HG03039 (cell line): ENCODE data around the gene CHCT1.

ENCODE experiments used
- ATAC-seq: cut with Tn5 transposase; IDR thresholded peaks from one replicate; pipeline ENCODE4 v1.9.1; 2021; ENCODE audit warnings: mild to moderate bottlenecking, moderate library complexity; ENCODE audit not compliant: unreplicated experiment

Gene CHCT1

GRCh38 chr17:60439501-60439900 lies 17.2 kb downstream of the CHCT1 start:
- ATAC-seq, result no peak

GRCh38 chr17:60442271-60443173 lies 20.2 kb downstream of the CHCT1 start:
- no peak for ATAC-seq

DNA sequence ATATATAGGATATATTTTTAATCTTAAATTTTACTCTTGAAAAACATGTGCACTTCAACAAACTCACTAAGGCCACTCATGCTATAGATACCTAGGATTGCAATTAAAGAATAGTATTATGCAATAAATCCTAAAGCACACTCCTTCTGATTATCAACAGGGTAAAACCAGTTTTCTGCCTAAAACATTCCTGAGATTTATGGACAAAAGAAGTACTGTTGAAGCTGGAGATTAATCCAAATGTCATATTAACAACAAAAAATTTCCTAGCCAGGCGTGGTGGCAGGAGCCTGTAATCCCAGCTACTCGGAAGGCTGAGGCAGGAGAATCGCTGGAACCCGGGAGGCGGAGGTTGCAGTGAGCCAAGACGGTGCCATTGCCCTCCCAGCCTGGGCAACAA lies 21.4 kb downstream of the CHCT1 start:
- no peak for ATAC-seq

- no peak for ATAC-seq
These were observed 22.9 kb downstream of the CHCT1 start for GRCh38 chr17:60445144-60445543.

- no peak for ATAC-seq
These were observed 25.1 kb downstream of the CHCT1 start for GRCh38 chr17:60447375-60447774.

DNA sequence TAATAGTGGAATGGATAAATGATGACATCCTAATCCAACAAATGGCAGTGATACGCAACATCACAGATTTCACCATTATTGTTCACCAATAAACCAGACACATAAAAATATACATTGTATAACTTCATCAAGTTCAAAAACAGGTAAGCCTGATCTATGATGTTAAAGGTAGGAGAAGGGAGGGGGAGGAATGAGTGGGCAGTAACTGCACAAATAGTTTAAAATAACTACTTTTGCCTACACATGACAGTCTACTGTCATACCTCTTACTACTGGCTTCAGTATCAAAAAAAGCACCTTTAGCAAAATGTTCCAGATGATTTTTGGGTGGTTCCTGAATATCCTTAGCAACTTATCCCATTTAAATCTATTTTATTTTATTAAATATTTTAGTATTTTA lies 28.8 kb downstream of the CHCT1 start:
- no peak for ATAC-seq

- ATAC-seq, result no peak
These were observed 29.7 kb downstream of the CHCT1 start for GRCh38 chr17:60451965-60452364.

DNA sequence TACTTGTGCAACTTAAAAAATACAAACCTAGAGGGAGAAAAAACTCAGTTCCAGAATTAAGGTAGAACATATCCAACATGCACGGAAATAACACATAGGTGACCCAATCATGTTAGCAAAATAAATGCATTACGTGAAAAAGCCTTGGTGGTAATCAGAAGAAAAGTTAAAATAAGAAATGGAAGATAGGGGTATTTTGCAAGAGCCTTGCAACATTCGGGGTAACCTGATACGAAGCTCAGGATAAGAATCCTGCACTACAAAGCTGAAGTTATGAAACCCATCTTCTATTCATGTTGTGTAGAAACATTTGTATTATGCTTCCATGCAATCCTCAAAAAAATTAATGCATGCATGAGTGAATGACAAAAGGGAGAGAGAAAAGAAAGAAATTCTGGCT lies 33.1 kb downstream of the CHCT1 start:
- no peak for ATAC-seq

GRCh38 chr17:60457148-60457547 lies 34.9 kb downstream of the CHCT1 start:
- ATAC-seq, result no peak

GRCh38 chr17:60461584-60461983 lies 39.3 kb downstream of the CHCT1 start:
- ATAC-seq, result no peak

DNA sequence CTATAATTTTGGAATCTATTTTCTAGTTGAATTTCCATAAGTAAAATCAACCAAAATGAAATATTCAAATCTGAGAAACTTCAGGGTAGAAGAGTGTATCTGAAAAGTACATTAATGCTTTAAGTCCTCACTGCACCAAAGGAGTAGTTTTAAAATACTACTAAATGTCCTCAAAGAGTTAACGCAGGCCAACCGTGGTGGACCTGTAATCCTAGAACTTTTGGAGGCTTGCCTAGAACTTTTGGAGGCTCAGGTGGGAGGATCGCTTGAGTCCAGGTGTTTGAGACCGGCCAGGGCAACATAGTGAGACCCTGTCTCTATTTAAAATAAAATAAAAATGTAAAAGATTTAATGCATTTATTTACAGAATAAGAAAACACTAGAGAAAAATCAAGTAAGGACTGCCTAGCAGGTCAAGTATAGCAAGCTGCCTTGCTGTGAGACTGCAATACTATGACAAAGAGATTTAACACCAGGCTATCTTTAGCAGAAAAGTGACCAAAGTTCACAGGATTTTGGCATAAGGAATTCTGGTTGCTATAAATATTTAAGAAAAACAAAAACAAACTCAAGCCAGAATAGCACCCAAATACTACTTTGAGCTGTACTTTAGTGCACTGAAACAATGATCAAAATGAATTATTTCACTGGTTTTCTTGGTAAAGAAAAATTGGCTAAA lies 41.0 kb downstream of the CHCT1 start:
- no peak for ATAC-seq

- no peak for ATAC-seq
These were observed 42.1 kb downstream of the CHCT1 start for GRCh38 chr17:60464343-60464742.

- no peak for ATAC-seq
These were observed 46.1 kb downstream of the CHCT1 start for GRCh38 chr17:60468371-60468770.

GRCh38 chr17:60471451-60471850 lies 49.2 kb downstream of the CHCT1 start:
- no peak for ATAC-seq

DNA sequence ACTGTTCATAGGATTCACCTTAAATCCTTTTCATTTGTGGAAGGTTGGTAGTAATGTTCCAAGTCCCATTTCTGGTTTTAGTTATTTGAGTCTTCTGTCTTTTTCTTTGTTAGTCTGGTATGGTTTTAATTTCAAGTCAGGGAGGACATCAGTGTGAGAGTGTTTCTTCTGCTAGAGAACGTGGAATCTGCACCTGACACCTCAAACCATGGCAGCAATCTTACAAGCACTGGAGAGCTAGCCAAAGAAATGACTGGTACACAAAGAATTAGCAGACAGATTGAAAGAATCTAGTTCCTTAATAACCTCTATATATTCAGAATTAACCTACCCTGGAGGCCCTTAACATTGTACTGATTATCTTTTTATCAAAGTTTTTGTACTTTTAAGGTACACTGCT lies 50.2 kb downstream of the CHCT1 start:
- ATAC-seq, result no peak

DNA sequence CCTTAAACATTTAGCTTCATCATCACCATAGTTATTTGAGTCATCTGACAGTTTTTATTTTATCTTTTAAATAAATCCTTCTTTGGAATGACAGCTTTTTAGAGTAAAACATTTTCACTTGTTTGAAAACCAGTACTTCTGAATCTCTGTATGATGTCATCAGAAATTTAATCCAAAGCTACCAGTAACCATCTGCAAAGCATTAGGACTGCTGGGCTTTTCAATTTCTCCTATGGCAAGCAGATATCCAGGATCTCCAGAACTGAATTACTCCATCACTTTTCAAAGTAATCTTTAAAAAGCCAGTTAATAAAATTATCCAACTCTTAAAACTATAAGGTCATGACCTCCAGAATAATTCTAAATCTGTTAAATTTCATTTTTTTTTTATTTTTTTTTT lies 51.5 kb downstream of the CHCT1 start:
- ATAC-seq, result no peak
